ENCODE measurements around the gene NOSIP. TPM values are rescaled to one million over a fixed set of nuclear protein-coding genes. Genes with fewer than 3 reads are reported as not detected.

The NOSIP gene
- total and polyA plus RNA-seq, 2 of the 4 experiments (the other 2 are of a cell fraction) = 118 to 138 TPM

DNA sequence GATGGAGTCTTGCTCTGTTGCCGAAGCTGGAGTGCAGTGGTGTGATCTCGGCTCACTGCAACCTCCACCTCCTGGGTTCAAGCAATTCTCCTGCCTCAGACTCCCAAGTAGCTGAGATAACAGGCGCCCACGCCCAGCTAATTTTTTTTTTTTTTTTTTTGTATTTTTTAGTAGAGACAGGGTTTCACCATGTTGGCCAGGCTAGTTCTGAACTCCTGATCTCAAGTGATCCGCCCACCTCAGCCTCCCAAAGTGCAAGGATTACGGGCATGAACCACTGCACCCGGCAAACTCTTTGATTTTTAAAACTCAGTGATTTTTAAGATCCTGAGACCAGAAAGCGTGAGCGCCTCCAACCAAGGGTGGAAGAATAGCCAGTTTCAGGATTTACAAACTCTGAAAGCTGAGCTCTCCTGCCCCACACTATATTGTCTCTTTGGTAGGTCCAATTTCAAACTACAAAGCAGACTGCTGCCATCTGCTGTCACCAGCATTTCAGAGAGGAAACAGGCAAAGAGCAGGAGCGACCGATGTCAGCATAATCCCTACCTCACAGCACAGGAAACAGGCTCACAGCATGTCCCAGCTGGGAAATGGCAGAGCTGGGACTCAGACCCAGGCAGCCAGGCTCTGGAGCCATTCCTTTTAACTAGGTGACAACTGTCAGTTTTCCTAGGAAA lies 9.2 kb downstream of the NOSIP start:
- no peak overlapping the region for H3K4me3 ChIP-seq (ENCODE audit: insufficient read depth, low read depth, low read length)
- no peak overlapping the region for H3K14ac ChIP-seq (replicated peaks; ENCODE audit: low read depth, low read length)
- no peak overlapping the region for H2BK15ac ChIP-seq (ENCODE audit: low read depth, low read length)
- in situ Hi-C loops (cut with MboI; ENCODE audit: low sequenced_read_pairs) (loop anchor here (25.0 kb wide), 1 partner anchor 309 kb away; no protein-coding TSS in a partner anchor), dilution Hi-C loops (cut with HindIII; ENCODE audit: low sequenced_read_pairs, unreplicated experiment) (no loop called here), intact Hi-C loops (cut with micrococcal nuclease) (loop anchor here (1.0 to 5.0 kb wide), 3 partner anchors 68 to 111 kb away; partner anchors contain the start of gene FLT3LG)
- POLR2A ChIA-PET (ENCODE audit: unreplicated experiment) = no interaction called here
- H3K36me3 ChIP-seq (ENCODE audit: control insufficient read depth, insufficient read depth, low read length) = peaks cover 9% of the 10 kb centered on the region
- H3K79me1 ChIP-seq (ENCODE audit: low read depth in 1 of 2, low read length in 2 of 2) = peaks cover 11 to 61% of the 10 kb centered on the region in 2 experiments
- no TSS peak for BruUV-seq (replicated peaks)
- no peak overlapping the region for H4K5ac ChIP-seq (ENCODE audit: low read depth, low read length)
- no peaks in the 10 kb centered on the region for H3K9me3 ChIP-seq (ENCODE audit: control insufficient read depth, insufficient read depth, low read length)
- H2AK5ac ChIP-seq (ENCODE audit: low read depth, low read length) = no peak overlapping the region
- peaks cover 40% of the 10 kb centered on the region for H4K20me1 ChIP-seq (ENCODE audit: insufficient read depth, low read length)
- no peaks in the 10 kb centered on the region for H3K4me1 ChIP-seq (ENCODE audit: control insufficient read depth, insufficient read depth, low read length)
- H3K23ac ChIP-seq (ENCODE audit: low read depth, low read length) = peak overlapping the region; percentile 61; the same call in 1 of the 2 replicates
- H3K27ac ChIP-seq (ENCODE audit: insufficient read depth, low read length) = no peak overlapping the region
- CTCF ChIA-PET = interaction anchor here (1.2 to 2.0 kb wide), 9 partner anchors 10 to 100 kb away, joined by 3 to 12 read pairs (median 6); partner anchors contain the start of genes RPS11, RRAS and SCAF1
- no peak overlapping the region for H4K91ac ChIP-seq (ENCODE audit: insufficient read depth, low read depth, low read length)
- no peak overlapping the region for H2BK20ac ChIP-seq (ENCODE audit: low read depth, low read length)
- no peak overlapping the region for H3K56ac ChIP-seq (ENCODE audit: extremely low read depth, insufficient read depth, low read length)
- no peak overlapping the region for H3K18ac ChIP-seq (ENCODE audit: low read depth, low read length)
- ATAC-seq (ENCODE audit: low read depth) (peak; percentile 19), DNase-seq (no peak)
- no peak overlapping the region for H3K9ac ChIP-seq (ENCODE audit: low read depth, low read length)
- H3K4me2 ChIP-seq (ENCODE audit: low read depth, low read length) = no peak overlapping the region
- H2AK9ac ChIP-seq (replicated peaks; ENCODE audit: low read depth, low read length, poor library complexity) = no peak overlapping the region
- no peak overlapping the region for H2AFZ ChIP-seq (replicated peaks; ENCODE audit: low read length, poor library complexity)
- 89% methylated on average over 3 of the region's 11 CpGs; no CpG with 5 or more reads in 1 of the 2 experiments for WGBS, 2 experiments (ENCODE audit: extremely low coverage in 2 of 2, insufficient read length in 1 of 2)
- no peak overlapping the region for H2BK120ac ChIP-seq (ENCODE audit: low read depth, low read length)
- H2BK5ac ChIP-seq (ENCODE audit: low read depth, low read length, poor library complexity, severe bottlenecking) = no peak overlapping the region
- H3K9me1 ChIP-seq (ENCODE audit: insufficient read depth, low read length) = no peaks in the 10 kb centered on the region
- H3K27me3 ChIP-seq (ENCODE audit: control insufficient read depth, insufficient read depth, low read length) = no peaks in the 10 kb centered on the region
- H4K8ac ChIP-seq (ENCODE audit: low read depth in 2 of 2, low read length in 2 of 2) = no peak overlapping the region; a peak in 1 of 4 replicates
- H3K4ac ChIP-seq (ENCODE audit: low read depth, low read length) = 0 out of 2 replicates have a peak overlapping the region, but pooled peaks have one; percentile 2
- TF ChIP-seq CEBPB (IDR thresholded peaks at IDR 0.05; ENCODE audit: low read depth, low read length) (no peak), MAFK (IDR thresholded peaks at IDR 0.05; ENCODE audit: low read depth, low read length) (no peak), CHD1 (IDR thresholded peaks at IDR 0.05; ENCODE audit: low read depth, low read length) (no peak), MAZ (IDR thresholded peaks at IDR 0.05; ENCODE audit: borderline replicate concordance, low read depth, low read length) (no peak), SMC3 (IDR thresholded peaks at IDR 0.05; ENCODE audit: low read depth, low read length) (no peak), POLR2A (IDR thresholded peaks at IDR 0.05; ENCODE audit: low read depth, low read length) (no peak), BHLHE40 (IDR thresholded peaks at IDR 0.05; ENCODE audit: low read depth, low read length) (no peak), RCOR1 (IDR thresholded peaks at IDR 0.05; ENCODE audit: insufficient replicate concordance, low read length) (no peak), MXI1 (IDR thresholded peaks at IDR 0.05; ENCODE audit: borderline replicate concordance, low read depth, low read length) (no peak), RFX5 (IDR thresholded peaks at IDR 0.05; ENCODE audit: low read depth, low read length) (no peak), RAD21 (IDR thresholded peaks at IDR 0.05; ENCODE audit: low read length) (no peak), NFE2L2 (IDR thresholded peaks at IDR 0.05; ENCODE audit: low read depth, low read length) (no peak)
- TF ChIP-seq, protein P1, sequence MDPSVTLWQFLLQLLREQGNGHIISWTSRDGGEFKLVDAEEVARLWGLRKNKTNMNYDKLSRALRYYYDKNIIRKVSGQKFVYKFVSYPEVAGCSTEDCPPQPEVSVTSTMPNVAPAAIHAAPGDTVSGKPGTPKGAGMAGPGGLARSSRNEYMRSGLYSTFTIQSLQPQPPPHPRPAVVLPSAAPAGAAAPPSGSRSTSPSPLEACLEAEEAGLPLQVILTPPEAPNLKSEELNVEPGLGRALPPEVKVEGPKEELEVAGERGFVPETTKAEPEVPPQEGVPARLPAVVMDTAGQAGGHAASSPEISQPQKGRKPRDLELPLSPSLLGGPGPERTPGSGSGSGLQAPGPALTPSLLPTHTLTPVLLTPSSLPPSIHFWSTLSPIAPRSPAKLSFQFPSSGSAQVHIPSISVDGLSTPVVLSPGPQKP (IDR thresholded peaks at IDR 0.05; ENCODE audit: borderline replicate concordance, low read depth, low read length) = no peak
- TF ChIP-seq, protein P2, sequence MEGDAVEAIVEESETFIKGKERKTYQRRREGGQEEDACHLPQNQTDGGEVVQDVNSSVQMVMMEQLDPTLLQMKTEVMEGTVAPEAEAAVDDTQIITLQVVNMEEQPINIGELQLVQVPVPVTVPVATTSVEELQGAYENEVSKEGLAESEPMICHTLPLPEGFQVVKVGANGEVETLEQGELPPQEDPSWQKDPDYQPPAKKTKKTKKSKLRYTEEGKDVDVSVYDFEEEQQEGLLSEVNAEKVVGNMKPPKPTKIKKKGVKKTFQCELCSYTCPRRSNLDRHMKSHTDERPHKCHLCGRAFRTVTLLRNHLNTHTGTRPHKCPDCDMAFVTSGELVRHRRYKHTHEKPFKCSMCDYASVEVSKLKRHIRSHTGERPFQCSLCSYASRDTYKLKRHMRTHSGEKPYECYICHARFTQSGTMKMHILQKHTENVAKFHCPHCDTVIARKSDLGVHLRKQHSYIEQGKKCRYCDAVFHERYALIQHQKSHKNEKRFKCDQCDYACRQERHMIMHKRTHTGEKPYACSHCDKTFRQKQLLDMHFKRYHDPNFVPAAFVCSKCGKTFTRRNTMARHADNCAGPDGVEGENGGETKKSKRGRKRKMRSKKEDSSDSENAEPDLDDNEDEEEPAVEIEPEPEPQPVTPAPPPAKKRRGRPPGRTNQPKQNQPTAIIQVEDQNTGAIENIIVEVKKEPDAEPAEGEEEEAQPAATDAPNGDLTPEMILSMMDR (conservative IDR thresholded peaks at IDR 0.05; ENCODE audit: low read depth, low read length) = no peak
- TF ChIP-seq, protein P3, sequence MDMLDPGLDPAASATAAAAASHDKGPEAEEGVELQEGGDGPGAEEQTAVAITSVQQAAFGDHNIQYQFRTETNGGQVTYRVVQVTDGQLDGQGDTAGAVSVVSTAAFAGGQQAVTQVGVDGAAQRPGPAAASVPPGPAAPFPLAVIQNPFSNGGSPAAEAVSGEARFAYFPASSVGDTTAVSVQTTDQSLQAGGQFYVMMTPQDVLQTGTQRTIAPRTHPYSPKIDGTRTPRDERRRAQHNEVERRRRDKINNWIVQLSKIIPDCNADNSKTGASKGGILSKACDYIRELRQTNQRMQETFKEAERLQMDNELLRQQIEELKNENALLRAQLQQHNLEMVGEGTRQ (IDR thresholded peaks at IDR 0.05; ENCODE audit: low read depth, low read length) = no peak

Measured in IMR-90 (cell line).